HUDEP-2 (cell line): ENCODE data around the gene NYNRIN.
"Not testable (repeated sequence)": the region's sequence is repeated elsewhere in the genome, so short reads cannot be mapped to it uniquely, and the experiment has no call there.

Experiments
- DNase-seq, 76 experiments: peaks; one replicate each; lab custom pipeline; 2025; ENCODE audit not compliant: unreplicated experiment in 76 of 76; lab: John Stamatoyannopoulos, UW

NYNRIN gene

DNA sequence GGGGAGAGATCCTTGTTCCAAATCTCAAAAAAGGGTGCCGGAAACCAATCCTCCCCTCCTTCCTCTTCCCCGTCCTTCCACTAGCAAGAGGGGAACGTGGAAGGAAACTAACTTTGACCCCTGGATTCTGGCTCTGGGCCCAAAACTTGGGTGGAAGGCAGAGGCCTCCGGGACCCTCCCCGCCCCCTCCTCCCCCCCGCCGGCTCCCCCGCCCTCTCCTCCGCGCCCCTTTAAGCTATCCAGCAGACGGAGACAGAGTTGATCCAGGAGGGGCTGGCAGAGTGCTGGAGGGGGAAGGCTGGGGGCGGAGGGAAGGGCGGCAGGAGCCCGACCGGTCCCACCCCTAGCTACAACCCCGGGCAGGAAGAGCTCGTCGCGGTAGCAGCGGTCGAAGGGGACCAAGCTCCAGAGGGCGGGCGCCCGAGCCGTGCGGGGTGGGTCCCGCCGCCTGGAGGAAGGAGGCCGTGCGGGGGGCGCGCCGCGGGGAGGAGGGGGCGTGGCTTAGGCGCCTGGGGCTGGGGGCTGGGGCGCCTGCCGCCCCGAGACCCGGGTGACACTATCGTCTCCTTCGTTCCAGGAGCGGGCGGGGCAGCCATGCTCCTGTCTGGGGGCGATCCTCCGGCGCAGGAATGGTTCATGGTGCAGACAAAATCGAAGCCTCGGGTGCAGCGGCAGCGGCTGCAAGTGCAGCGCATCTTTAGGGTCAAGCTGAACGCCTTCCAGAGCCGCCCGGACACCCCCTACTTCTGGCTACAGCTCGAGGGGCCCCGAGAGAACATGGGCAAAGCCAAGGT lies at the start of gene NYNRIN:
Gene NYNRIN (plus strand): TSS at position 351 of the 794 bp plus-strand sequence. CDS start 244 bp downstream, at position 595.
- DNase-seq: no peak

DNA sequence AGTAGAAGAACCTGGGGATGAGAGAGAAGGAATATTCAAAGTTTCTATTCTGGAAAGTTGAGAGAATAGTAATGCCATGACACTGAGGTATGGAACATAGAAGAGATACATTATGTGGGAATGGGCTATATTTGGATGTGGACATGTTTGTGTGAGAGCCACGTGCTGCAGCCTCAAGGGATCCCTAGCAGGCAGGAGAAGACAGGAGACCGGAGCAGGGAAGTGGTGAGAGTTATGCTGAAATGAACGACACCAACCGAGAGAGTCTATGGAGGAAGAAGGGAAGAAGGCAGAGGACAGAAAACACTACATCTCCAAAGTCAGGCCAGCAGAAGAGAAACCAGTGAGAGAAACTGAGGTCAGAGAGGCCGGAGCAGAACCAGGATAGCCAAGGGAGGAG lies 49.1 kb upstream of the NYNRIN start:
- no peak for DNase-seq

DNA sequence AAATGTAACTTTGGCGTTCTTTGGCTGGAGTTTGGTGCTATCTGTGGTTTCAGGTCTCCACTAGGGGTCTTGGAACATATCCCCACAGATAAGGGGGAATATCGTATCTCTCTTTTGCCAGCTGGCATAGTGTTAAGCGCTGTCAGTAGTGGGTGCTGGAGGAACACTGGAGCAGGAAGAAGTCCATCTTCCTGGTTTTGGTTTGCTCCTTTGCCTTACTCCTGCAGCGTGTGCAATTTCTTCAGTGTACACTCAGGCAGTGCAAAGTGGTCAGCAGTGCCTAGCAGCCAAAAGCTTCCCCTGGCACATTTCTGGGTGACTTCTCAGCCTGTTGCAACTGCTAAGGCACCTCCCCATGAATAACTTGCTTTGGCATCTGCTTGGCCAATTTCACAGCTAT lies 47.3 kb upstream of the NYNRIN start:
- DNase-seq: peak in 2 of 76 experiments; percentile 10 to 12

DNA sequence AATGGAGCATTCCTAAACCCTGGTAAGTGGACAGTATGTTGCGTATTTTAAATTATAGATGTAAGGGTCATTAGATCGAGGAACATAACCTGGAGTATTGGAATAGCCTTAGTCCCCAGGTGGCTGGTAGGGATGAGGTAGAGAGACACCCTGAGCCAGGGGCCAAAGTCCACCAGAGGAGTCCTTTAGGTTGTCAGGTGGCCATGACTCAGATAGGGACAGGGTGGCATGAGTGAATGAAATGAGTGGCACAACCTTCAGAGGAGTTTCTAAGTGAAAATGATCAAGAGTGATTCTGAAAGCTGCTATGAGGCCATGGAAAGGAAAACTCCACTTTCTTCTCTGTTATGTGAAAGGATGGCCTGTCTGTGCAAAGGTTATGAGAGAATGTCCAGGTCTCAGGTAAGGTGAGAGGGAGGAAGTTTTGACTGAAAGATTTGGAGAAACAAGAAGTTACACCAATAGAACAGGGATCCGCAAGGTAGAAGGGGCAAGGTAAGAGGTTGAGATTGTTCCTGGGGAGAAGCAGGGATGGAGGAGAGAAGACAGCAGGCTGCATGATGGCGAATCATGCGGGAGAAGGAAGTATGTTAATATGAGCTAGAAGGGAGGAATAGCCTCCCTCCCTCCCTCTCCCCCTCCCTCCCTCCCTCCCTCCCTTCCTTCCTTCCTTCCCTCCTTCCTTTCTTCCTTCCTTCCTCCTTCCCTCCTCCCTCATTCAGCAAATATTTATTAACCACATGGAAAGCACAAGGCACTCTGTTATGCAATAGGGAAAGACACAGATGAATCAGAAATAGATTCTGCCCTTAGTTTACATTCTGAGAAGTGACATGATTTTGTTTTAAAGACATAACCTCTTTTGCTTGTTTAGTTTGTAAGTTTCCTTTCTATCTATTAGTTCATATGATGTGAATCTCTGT lies 45.0 kb upstream of the NYNRIN start:
- no peak for DNase-seq

DNA sequence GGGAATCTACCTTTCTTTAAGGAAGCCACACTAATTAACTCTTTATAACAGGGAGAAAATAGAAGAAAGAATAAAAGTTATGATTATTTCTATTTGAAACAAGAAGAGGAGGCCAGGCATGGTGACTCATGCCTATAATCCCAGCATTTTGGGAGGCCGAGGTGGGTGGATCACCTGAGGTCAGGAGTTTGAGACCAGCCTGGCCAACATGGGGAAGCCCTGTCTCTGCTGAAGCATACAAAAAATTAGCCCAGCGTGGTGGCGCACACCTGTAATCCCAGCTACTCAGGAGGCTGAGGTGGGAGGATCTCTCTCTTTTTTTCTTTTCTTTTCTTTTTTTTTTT lies 44.3 kb upstream of the NYNRIN start:
- not testable (repeated sequence) for DNase-seq

DNA sequence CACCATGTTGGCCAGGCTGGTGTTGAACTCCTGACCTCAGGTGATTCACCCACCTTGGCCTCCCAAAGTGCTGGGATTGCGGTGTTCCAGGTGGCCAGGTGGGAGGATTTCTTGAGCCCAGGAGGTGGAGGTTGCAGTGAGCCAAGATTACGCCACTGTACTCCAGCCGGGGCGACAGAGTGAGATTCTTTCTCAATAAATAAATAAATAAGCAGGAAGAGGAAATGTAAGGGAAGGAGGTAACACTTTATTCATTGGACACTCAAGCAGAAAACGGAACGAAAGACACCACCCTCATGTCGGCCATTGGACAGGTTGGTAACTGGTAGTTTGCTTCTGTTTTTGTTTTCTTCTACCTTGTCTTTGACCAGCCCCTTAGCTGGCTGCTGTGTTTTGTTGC lies 43.8 kb upstream of the NYNRIN start:
- DNase-seq: no peak

DNA sequence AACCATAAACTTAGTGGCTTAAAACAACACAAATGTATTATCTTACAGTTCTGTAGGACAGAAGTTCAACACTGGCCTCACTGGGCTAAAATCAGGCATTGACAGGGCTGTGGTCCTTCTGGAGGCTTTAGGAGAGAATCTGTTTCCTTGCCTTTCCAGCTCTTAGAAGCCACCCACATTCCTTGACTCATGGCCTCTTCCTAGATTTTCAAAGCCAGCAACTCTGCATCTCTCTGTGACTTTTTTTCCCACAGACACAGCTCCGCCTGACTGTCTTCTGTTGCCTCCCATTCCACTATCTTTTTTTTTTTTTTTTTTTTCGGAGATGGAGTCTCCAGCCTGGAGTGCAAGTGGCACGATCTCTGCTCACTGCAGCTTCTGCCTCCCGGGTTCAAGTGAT lies 42.6 kb upstream of the NYNRIN start:
- DNase-seq: no peak

DNA sequence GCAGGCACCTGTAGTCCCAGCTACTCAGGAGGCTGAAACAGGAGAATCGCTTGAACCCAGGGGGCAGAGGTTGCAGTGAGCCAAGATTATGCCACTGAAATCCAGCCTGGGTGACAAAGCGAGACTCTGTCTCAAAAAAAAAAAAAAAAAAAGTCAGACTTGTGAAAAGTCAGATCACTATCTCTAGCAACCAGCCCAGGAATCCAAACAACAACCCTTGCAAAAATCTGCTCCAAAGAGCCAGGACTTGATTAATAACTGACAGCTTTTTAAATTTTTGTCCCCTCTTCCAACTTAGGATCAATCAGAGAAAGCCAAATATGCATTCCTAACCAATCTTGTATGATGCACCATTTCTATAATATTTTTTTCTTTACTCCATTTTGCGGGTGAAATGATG lies 38.5 kb upstream of the NYNRIN start:
- no peak for DNase-seq

DNA sequence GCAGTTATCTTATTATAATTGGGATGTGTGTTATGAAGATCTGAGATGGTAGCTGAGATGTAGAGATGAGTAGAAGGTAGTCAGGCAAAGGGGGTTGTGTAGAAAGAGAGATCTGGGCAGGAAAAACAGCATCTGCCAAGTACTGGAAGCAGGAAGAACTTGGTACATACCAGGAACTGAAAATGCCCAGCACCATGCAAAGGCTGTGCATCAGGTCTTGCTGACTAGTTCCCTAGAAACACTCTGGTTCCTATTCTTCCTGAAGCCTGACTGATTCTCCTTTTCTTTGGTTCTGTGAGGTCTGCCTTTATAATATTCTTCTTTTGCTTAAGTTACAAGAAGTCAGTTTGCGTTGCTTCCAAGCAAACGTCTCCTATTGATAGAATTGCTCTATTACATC lies 37.5 kb upstream of the NYNRIN start:
- no peak for DNase-seq

DNA sequence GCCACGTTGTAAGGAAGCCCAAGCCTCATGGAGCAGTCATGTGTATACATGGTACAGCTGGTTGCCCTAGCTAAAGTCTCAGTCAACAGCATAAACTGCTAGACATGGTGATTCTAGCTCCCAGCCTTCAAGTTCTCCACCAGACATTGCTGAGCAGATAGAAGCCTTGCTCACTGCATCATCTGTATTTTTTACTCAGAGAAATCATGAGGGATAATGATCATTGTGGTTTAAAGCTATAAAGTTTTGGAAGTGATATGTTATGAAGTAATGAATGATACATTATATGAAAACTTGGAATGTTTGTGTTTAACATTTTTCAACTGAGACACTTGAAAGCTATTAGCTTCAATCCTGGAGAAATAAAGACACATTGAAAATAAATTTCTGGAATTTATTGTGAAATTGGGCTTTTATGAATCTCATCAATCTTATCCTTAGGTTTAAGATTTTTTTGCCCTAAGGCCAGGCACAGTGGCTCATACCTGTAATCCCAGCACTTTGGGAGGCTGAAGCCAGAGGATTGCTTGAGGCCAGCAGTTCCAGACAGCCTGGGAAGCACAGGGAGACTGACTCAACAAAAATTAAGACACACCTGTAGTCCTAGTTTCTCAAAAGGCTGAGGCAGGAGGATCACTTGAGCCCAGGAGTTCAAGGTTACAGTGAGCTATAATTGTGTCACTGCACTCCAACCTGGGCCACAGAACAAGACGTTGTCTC lies 36.4 kb upstream of the NYNRIN start:
- no peak for DNase-seq

DNA sequence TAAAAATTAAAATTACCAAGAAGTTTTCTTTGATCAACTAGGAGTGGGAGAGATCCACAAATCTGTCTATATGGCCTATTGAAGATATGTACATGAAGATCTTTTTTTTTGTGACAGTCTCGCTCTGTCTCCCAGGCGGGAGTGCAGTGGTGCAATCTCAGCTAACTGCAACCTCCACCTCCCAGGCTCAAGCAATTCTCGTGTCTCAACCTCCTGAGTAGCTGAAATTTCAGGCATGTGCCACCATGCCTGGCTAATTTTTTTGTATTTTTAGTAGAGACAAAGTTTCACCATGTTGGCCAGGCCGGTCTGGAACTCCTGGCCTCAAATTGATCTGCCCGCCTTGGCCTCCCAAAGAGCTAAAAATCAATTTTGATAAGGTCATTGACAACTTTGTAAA lies 35.4 kb upstream of the NYNRIN start:
- no peak for DNase-seq

DNA sequence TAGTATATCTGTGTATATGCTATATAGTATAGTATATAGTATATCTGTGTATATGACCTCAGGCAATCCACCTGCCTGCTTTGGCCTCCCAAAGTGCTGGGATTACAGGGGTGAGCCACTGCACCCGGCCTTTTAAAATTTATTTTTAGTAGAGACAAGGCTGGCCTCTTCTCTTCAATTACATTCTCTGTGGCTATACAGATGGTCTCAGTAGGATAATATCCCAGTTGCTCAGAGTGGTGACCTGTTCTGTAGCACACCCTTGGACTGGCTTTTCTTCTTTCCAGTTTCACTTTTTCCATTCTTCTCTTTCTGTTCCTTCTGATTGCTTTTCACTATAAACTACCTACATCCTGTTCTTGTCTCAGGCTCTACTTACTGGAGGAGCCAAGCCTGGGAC lies 34.0 kb upstream of the NYNRIN start:
- DNase-seq: no peak

DNA sequence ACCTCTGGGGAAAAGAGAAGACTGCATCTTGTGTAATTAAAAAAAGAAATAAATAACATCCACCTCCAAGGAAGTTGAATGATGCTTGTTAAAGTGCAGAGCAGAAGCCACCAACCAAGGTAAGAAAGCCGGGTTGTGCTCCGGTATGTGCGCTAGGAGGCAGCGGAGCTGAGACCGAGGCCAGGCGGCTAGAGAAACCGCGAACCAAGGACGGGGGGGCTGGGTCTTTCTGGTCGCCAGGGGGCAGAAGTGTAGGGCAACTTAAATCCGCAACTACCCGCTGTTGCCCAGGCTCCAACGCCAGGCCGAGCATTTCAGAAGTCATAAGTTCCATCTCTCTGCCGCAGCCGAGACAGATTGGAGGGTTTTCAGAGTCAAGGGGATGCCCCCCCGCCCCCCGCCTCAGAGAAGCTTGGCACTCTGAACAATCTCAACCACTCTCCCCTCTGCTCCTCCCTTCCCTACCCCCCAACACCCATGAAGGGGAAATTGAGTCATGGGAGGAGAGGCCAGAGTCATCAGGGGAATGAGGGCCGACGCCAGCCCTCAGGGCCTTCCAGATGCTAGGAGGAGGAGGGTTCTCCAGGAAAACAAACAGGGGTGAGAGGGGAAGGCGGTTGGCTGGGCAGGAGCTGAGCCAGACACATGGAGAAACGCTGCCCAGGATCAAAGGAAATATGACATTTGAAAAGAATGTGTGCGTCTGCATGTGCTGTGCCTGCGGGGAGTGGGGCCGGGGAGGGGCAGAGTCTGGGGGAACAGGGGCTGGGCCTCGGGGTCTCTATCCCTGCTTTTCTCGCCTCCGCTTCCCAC lies 33.0 kb upstream of the NYNRIN start:
- peak in 51 of 76 experiments; percentile 4 to 73 (median 50) for DNase-seq

DNA sequence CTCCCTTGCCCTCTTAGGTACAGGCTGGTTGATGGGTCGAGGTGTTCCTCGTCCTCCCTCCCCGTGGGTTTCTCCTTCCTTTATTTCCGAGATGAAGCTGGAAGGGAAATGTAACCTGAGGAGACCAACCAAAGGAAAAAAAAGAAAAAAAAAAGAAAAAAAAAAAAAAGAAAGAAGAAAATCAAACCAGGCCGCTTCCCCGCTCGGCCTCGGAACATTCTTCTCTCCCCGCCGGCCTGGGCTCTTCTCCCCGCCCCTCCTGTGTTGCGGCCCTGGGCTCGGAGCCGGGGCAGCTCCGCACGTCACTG lies 32.4 kb upstream of the NYNRIN start:
- DNase-seq: no peak

DNA sequence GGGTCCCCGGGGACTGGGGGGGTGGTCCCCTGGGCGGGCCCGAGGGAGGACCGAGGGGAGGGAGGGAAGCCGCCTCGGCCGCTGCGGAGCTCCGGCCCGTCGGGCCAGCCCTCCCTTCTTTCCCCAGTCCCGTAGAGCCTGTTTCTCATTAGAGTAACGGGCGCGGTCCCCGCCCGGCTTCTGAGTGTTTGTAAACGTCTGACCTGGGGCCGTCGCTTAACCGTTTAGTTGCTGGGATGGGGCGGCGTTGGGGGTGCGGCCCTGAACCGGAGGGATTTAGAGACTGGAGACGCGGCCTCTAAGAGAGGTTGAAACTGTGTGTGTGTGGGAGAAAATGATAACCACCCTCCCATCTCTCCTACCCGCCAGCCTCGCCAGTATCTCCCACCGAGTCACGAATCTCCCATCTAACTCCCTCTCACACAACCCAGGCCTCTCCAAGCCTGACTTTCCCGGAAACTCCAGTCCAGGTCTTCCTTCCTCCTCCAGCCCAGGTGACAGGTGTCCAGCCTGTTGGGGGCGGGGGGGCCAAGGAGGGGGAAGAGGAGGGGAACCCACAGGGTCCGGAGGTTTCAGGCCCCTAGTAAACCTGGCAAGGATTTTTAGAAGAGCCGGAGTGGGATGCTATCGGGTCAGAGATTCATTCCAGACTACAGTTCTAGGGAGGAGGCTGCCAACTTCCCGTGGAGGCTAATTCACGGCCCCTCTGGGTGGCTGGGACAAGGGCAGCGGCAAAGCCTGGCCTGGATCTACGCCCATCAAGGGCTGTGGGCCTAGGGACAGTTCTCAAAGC lies 31.9 kb upstream of the NYNRIN start:
- DNase-seq: peak in 35 of 76 experiments; percentile 3 to 59 (median 21)

DNA sequence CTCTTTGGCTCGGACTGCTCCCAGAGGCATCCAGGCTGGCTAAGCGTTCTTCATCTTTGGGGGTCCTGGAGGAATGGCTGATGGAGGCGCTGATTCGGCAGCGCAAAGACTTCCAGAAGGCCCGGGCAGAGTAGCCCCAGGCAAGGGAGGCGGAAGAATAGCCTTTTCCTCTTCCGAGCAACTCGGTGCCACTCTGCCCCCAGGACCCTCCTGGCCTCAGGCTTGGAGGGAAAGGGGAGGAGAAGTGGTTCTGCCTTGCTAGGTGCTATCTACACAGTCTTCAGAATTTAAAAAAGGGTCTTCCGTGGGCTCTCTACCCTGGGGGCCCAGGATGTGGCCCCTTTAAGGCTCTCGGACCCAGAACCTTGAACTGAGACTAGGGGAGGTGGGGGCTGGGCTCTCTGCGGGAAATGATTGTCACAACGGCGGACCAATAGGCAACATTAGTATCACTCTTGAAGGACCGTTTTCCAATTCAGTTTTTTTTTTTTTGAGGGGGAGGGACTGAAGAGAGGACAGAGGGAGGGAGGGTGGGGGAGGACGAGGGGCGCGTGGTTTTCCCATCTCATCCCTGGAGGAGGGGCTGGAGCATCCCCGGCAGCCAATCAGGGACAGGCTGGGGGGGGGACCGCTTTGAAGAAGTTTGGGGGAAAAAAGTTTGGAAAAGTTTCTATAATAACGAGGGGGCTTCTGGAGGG lies 31.1 kb upstream of the NYNRIN start, which contains the start of gene NFATC4:
Gene NFATC4 (plus strand): TSS at position 671 of the 698 bp plus-strand sequence. CDS start 157 bp downstream, outside the sequence.
- DNase-seq: no peak

DNA sequence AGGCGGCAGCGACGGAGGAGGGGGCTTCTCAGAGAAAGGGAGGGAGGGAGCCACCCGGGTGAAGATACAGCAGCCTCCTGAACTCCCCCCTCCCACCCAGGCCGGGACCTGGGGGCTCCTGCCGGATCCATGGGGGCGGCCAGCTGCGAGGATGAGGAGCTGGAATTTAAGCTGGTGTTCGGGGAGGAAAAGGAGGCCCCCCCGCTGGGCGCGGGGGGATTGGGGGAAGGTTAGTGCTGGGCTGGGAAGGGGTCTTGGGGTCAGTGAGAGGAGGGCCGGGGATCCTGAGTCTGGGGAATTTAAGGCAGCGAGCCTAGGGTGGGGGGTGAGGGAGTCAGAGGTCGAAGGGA lies 30.6 kb upstream of the NYNRIN start:
- DNase-seq: no peak

DNA sequence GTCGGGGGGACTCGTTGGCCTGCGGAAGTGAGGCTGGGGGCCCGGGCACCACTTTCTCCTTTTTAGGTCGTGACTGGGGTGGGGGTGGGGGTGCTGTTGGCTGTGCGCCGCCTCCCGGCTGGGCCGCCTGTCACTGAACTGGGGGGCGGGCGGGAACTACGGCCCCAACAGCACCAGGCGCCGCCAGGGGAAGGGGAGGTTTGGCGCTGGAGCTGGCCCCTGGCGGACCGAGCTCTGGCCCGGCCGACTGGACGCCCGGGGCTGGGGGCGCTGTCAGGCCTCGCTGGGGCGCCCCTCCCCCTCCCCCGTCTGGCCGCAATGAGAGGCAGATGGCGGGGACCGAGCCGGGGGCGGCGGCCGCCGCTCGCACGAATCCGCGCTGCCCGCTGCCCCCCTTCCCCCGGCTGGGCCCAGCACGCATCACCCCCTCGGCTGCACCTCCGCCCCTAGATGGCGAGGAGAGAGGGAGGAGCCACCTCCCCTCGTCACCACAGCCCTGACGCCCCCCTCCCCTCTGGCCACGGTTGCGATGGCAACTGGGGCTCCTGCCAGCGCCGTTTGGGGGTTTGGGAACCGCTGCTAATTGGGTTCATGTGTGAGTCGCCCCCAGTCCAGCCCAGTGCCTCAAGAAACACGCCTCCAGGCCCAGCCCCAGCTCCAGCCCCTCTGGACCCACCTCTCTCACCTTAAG lies 30.1 kb upstream of the NYNRIN start:
- no peak for DNase-seq

DNA sequence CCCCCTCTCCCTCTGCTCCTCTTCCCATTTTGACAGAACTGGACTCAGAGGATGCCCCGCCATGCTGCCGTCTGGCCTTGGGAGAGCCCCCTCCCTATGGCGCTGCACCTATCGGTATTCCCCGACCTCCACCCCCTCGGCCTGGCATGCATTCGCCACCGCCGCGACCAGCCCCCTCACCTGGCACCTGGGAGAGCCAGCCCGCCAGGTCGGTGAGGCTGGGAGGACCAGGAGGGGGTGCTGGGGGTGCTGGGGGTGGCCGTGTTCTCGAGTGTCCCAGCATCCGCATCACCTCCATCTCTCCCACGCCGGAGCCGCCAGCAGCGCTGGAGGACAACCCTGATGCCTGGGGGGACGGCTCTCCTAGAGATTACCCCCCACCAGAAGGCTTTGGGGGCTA lies 29.3 kb upstream of the NYNRIN start:
- no peak for DNase-seq
